ENCODE measurements around the gene DLEC1. TPM values are rescaled to one million over a fixed set of nuclear protein-coding genes. Genes with fewer than 3 reads are reported as not detected.
A peak's percentile ranks its signal among the peaks of the same experiment; 100 is the strongest.

Gene DLEC1
- total RNA-seq, 1 experiment from 2014 or later, result not detected

- DNase-seq (ENCODE audit: low read depth), result peak; percentile 98
Measured at GRCh38 chr3:38136777-38137614, 98.0 kb downstream of the DLEC1 start, which contains the start of gene ACAA1. ACAA1 (minus strand) TSS chr3:38137127; CDS start chr3:38137035, 92 bp downstream.

- no peak for DNase-seq (ENCODE audit: low read depth)
Measured at GRCh38 chr3:38137615-38138348, 98.8 kb downstream of the DLEC1 start.

- peak; percentile 71 for DNase-seq (ENCODE audit: low read depth)
Measured at GRCh38 chr3:38138349-38139190, 99.6 kb downstream of the DLEC1 start, which contains the start of gene MYD88. MYD88 (plus strand) TSS chr3:38138661; CDS start chr3:38138701, 40 bp downstream.

- DNase-seq (ENCODE audit: low read depth), result no peak
Measured at GRCh38 chr3:38139191-38139590, 100.2 kb downstream of the DLEC1 start.

GRCh38 chr3:38139652-38140051, 100.6 kb downstream of the DLEC1 start:
- DNase-seq (ENCODE audit: low read depth), result no peak

GRCh38 chr3:38140326-38141172, 101.5 kb downstream of the DLEC1 start:
- DNase-seq (ENCODE audit: low read depth), result no peak

- DNase-seq (ENCODE audit: low read depth), result no peak
Measured at GRCh38 chr3:38141173-38141951, 102.4 kb downstream of the DLEC1 start.

- no peak for DNase-seq (ENCODE audit: low read depth)
Measured at GRCh38 chr3:38141952-38142273, 102.9 kb downstream of the DLEC1 start.

- no peak for DNase-seq (ENCODE audit: low read depth)
Measured at GRCh38 chr3:38142959-38143358, 104.0 kb downstream of the DLEC1 start.

GRCh38 chr3:38143511-38143910, 104.5 kb downstream of the DLEC1 start:
- no peak for DNase-seq (ENCODE audit: low read depth)

GRCh38 chr3:38146504-38146903, 107.5 kb downstream of the DLEC1 start:
- no peak for DNase-seq (ENCODE audit: low read depth)

GRCh38 chr3:38147421-38147820, 108.4 kb downstream of the DLEC1 start:
- no peak for DNase-seq (ENCODE audit: low read depth)

GRCh38 chr3:38148311-38148882, 109.4 kb downstream of the DLEC1 start:
- no peak for DNase-seq (ENCODE audit: low read depth)

GRCh38 chr3:38149708-38150107, 110.7 kb downstream of the DLEC1 start:
- no peak for DNase-seq (ENCODE audit: low read depth)

- no peak for DNase-seq (ENCODE audit: low read depth)
Measured at GRCh38 chr3:38150780-38151528, 111.9 kb downstream of the DLEC1 start.

- DNase-seq (ENCODE audit: low read depth), result peak; percentile 10
Measured at GRCh38 chr3:38151667-38152265, 112.8 kb downstream of the DLEC1 start.

GRCh38 chr3:38152609-38153008, 113.6 kb downstream of the DLEC1 start:
- no peak for DNase-seq (ENCODE audit: low read depth)

- DNase-seq (ENCODE audit: low read depth), result no peak
Measured at GRCh38 chr3:38153221-38153620, 114.2 kb downstream of the DLEC1 start.

GRCh38 chr3:38154033-38154494, 115.1 kb downstream of the DLEC1 start:
- DNase-seq (ENCODE audit: low read depth), result no peak

All from Daoy (cell line).